OCI-LY7 (cell line): ENCODE measurements around the gene CFAP210.
"Not testable (repeated sequence)": the region's sequence is repeated elsewhere in the genome, so short reads cannot be mapped to it uniquely, and the experiment has no call there.

Experiments used
- CTCF ChIP-seq: fragments of 200-600 bp; sonication (generic); conservative IDR thresholded peaks from 2 replicates; pipeline ENCODE4 v1.5.1; 2014; ENCODE audit warnings: mild to moderate bottlenecking, antibody characterized with exemption, low read length, moderate library complexity, mixed read lengths
- EZH2phosphoT487 ChIP-seq: fragments of 200-600 bp; sonication (generic); IDR thresholded peaks from 2 replicates; pipeline ENCODE4 v1.6.1; 2018; ENCODE audit warnings: low read depth, borderline replicate concordance, mild to moderate bottlenecking, mixed run types, antibody characterized with exemption, low read length, moderate library complexity, mixed read lengths

GRCh38 chr2:169687943-169688342 lies 6.3 kb downstream of the CFAP210 start:
- TF ChIP-seq CTCF, EZH2phosphoT487: not testable (repeated sequence)
